Bronchial epithelial cell (primary cell): ENCODE results near the gene PDGFRB. TPM values are rescaled to one million over a fixed set of nuclear protein-coding genes. Genes with fewer than 3 reads are reported as not detected.
A peak's percentile ranks its signal among the peaks of the same experiment; 100 is the strongest.

Source experiments
- DNase-seq: peaks from one replicate; pipeline ENCODE4 v3.0.0-alpha.2; 2010; ENCODE audit warnings: low read depth
- FAIRE-seq: peaks from 2 replicates; lab custom pipeline; 2011; peaks lifted over from hg19 to GRCh38; lab: Jason Lieb, UNC
- H3K27me3 ChIP-seq: 2 replicates; pipeline ENCODE4 v1.5.1; 2011; ENCODE audit warnings: low read length; ENCODE audit not compliant: control insufficient read depth, insufficient read depth
- H3K36me3 ChIP-seq: 2 replicates; pipeline ENCODE4 v1.5.1; 2011; ENCODE audit warnings: low read length; ENCODE audit not compliant: control insufficient read depth, insufficient read depth
- H3K4me3 ChIP-seq: 2 replicates; pipeline ENCODE4 v1.5.1; 2011; ENCODE audit warnings: mild to moderate bottlenecking, low read depth, low read length, control low read depth
- CTCF ChIP-seq: IDR thresholded peaks from 2 replicates; pipeline ENCODE4 v1.5.1; 2011; ENCODE audit warnings: mild to moderate bottlenecking, moderate library complexity, low read length, control low read depth, inconsistent platforms; ENCODE audit not compliant: insufficient read depth, severe bottlenecking
- total RNA-seq: library from RNA; depleted of rRNA; stranded (reverse); fragments of >200 nt; gene quantifications from 2 replicates; pipeline ENCODE4 v1.2.1, GENCODE V29; 2014

PDGFRB gene
- total RNA-seq, 1 donor from 2014 or later = 1.6 TPM

DNA sequence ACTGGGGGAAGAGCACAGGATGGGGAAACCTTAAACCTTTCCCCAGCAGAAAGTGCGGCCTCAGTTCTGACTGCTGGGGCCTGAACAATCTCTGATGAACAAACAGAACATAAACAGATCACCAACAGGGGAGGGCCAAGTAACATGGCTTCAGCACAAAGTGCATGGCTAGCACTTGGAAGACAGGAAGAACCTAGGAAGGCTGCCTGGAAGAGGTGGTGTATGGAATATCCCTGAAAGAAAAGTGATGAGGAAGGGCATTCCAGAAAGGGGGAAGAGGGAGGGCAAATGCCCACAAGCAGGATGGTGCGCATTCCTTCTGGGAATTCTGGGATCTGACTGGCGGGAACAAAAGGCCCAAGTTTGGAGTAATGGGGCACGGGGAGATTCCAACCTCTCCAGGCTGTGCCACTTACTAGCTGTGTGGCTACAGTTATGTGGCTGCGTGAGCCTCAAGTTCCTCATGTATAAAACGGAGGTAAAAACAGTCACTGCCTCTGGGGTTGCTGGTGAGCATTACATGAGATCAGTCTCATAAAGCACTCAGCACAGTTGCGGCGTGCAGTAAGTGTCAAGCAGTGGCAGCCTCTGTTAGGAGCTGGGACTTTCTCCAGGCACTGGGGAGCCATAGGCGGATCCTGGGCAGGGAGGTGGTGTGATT is 1.6 kb downstream of the PDGFRB start:
- FAIRE-seq (peak; percentile 43), DNase-seq (no peak)
- Histone ChIP-seq H3K4me3 (no peak overlapping the region), H3K27me3 (peaks cover 12% of the 10 kb centered on the region), H3K36me3 (no peaks in the 10 kb centered on the region)
- TF ChIP-seq CTCF = no peak

DNA sequence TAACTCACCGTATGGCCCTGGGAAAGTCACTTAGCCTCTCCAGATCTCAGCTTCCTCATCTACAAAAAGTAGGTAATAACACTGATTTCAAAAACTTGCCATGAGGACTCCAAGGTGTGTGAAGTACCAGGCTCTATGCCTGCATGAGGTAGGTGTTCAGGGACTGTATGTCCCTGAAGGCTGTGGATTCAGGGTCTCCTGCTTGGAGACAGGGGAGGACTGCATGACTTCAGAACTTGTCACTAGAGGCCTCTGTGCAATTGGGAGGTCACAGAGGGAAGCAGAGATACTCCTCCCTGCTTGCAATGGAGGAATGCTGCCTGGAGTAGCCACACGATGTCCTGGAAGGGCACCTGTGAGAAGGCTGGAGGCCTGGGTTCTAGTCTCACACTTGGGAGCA is 2.2 kb downstream of the PDGFRB start:
- Histone ChIP-seq H3K4me3 (no peak overlapping the region), H3K36me3 (no peaks in the 10 kb centered on the region), H3K27me3 (peaks cover 12% of the 10 kb centered on the region)
- TF ChIP-seq CTCF = no peak
- FAIRE-seq (no peak), DNase-seq (no peak)

GRCh38 chr5:150152636-150153462 is 2.8 kb downstream of the PDGFRB start:
- peak; percentile 82 for FAIRE-seq
- no peak for DNase-seq
- Histone ChIP-seq H3K36me3 (no peaks in the 10 kb centered on the region), H3K27me3 (peaks cover 12% of the 10 kb centered on the region), H3K4me3 (no peak overlapping the region)
- TF ChIP-seq CTCF = no peak

- Histone ChIP-seq H3K4me3 (no peak overlapping the region), H3K27me3 (peaks cover 2% of the 10 kb centered on the region), H3K36me3 (no peaks in the 10 kb centered on the region)
- no peak for TF ChIP-seq CTCF
- no peak for FAIRE-seq
- DNase-seq = no peak
These were observed 6.0 kb downstream of the PDGFRB start for GRCh38 chr5:150149618-150150017.

DNA sequence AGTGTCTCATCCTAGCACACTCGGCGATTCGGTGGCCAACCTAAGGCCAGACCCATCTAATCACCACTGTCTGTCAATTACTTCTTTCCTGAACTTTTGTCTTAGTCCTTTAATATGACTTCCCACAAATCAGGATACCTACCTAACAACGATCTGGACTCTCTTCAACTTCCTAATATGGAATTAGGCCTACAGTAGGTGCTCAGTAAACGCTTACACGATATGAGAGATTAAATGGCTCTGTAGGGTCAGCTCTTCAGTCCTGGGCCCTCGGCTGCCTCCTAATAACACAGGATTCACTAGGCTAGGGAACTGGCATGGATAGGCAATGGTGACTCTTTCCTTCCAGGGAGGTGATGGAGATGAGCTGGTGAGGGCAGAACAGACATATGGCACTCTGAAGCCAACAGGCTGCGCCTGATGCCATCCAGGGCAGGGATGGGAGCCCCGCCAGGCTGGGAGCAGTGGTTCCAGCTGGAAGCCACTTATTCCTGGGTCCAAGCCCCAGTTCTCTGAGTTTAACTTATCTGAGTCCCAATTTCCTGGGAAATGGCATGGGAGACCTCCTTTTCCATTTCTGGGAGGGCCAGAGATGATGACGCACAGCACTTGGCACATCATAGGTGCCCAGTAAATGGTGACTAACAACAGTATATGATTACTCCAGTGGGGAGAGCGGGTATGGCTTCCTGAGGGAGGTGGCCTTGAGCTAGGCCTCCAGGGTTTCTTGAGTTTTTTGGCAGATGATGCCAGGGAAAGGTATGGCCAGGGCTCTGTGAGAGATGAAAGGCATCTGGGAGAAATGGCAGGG is 7.3 kb downstream of the PDGFRB start:
- TF ChIP-seq CTCF = no peak
- Histone ChIP-seq H3K27me3 (peaks cover 2% of the 10 kb centered on the region), H3K4me3 (no peak overlapping the region), H3K36me3 (no peaks in the 10 kb centered on the region)
- DNase-seq = no peak
- peak; percentile 50 for FAIRE-seq
